Measurements from ENCODE around the gene NT5DC4.

The NT5DC4 gene

DNA sequence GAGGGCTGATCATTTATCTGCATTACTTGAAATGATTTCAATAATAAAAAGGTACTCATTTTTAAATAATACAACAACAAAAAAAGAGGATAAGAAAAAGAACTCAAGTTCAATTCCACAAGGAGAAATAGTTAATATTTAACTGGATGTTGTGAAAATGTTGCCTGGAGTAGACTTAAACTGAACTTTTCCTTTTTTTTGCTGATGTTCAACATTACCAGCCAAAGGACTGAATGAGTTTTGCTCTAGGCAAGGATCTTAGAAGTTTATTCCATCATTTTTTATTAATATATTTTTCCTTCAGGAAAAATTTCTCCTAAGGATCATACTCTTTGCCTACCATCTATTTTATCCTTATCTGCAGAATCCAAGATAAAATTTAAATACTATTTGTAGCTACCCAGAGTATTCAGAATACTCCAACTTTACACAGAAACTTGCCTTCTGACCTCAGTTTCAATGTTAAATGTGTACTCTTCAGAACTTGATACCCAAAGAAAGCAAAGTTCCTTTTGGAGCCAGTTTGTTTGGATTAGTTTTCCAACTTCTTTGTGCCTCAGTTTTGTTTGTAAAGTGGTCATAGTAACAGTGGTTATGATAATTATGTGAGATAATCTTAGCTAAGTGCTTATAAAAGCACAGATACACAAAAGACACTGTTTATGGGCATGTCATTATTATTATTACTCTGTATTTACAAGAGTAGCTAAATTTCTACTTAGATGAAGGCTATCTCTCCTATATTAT lies 30.8 kb downstream of the NT5DC4 start:
- DNase-seq (ENCODE audit: low read depth, low spot score): no peak

DNA sequence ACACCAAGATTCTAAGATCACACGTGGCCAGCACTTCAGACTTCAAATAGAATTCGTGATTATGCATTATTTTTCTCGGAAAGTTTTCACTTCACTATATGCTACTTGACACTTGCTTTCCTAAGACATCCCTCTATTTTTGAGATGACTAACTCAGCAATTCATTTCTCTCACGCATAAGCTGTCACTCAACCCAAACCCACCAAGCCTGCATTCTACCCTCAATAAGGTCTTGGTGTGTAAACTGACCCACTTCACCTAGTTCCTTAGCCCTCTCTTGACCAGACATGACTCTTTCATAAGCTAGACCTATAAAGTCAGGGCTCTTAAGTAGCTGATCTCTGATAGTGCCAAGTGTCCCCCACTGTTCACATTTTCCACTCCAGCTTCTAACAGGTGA lies 31.8 kb downstream of the NT5DC4 start:
- H3K4me3 ChIP-seq (ENCODE audit: low read depth, low read length): no peak overlapping the region
- TF ChIP-seq, protein P1, sequence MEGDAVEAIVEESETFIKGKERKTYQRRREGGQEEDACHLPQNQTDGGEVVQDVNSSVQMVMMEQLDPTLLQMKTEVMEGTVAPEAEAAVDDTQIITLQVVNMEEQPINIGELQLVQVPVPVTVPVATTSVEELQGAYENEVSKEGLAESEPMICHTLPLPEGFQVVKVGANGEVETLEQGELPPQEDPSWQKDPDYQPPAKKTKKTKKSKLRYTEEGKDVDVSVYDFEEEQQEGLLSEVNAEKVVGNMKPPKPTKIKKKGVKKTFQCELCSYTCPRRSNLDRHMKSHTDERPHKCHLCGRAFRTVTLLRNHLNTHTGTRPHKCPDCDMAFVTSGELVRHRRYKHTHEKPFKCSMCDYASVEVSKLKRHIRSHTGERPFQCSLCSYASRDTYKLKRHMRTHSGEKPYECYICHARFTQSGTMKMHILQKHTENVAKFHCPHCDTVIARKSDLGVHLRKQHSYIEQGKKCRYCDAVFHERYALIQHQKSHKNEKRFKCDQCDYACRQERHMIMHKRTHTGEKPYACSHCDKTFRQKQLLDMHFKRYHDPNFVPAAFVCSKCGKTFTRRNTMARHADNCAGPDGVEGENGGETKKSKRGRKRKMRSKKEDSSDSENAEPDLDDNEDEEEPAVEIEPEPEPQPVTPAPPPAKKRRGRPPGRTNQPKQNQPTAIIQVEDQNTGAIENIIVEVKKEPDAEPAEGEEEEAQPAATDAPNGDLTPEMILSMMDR (IDR thresholded peaks at IDR 0.05; ENCODE audit: insufficient read depth, low read length, missing control alignments): no peak
- CTCF ChIA-PET: interaction anchor here (0.7 to 17.0 kb wide), 8 partner anchors 26 to 207 kb away, joined by 3 to 688 read pairs (median 4); no protein-coding TSS in a partner anchor
- POLR2A ChIA-PET: no interaction called here
- DNase-seq (ENCODE audit: low read depth, low spot score): no peak

More for the DNA sequence above, 30.8 kb downstream of the NT5DC4 start:
- no peak overlapping the region for H3K4me3 ChIP-seq (ENCODE audit: low read depth, low read length)
- TF ChIP-seq, protein P1 (IDR thresholded peaks at IDR 0.05; ENCODE audit: insufficient read depth, low read length, missing control alignments): no peak
- CTCF ChIA-PET: interaction anchor here (0.7 to 17.0 kb wide), 7 partner anchors 9 to 208 kb away, joined by 3 to 688 read pairs (median 6); no protein-coding TSS in a partner anchor
- POLR2A ChIA-PET: no interaction called here

DNA sequence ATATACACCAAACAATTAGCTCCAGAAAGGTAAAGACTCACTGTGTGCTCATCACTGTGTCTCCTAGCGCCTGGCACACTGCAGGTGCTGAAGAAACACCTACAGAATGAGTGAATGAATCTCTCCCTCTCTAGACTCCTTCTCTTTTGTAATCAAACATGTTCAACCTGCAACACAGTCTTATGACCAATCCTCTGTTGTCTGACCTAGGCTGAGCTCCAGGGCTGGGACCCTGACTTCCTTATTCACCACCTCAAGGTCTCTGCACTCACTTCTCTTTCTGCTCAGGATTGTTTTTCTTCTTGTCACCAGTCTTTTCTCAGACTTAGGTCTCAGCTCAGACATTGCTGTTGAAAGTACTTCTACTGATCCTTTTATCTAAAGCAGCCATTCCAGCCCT lies 33.7 kb downstream of the NT5DC4 start:
- no peak for DNase-seq (ENCODE audit: low read depth, low spot score)
- ChIA-PET CTCF (interaction anchor here (1.1 to 17.0 kb wide), 4 partner anchors 31 to 205 kb away, joined by 3 to 688 read pairs (median 12); no protein-coding TSS in a partner anchor), POLR2A (no interaction called here)
- H3K4me3 ChIP-seq (ENCODE audit: low read depth, low read length): no peak overlapping the region
- TF ChIP-seq, protein P1 (IDR thresholded peaks at IDR 0.05; ENCODE audit: insufficient read depth, low read length, missing control alignments): no peak

DNA sequence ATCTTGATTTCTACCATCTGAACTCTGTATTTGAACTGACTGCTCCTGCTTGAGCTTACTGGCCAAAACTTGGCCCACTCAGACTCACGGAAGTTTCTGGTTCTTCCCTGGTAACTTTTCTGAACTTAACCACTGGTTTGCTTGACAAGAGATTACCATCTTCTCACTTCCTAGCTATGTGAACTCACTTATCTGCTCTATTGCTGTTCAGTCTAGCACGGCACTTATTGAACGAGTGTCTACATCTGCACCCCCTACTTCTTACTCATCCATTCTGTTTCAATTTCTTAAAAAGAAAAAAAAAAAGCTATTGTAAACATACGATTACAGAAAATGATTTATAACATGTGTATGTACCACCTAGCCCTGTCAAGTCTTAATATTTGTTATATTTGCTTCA lies 34.6 kb downstream of the NT5DC4 start:
- TF ChIP-seq, protein P1 (IDR thresholded peaks at IDR 0.05; ENCODE audit: insufficient read depth, low read length, missing control alignments): no peak
- DNase-seq (ENCODE audit: low read depth, low spot score): no peak
- ChIA-PET CTCF (interaction anchor here (1.1 to 17.0 kb wide), 4 partner anchors 30 to 204 kb away, joined by 3 to 688 read pairs (median 14); no protein-coding TSS in a partner anchor), POLR2A (no interaction called here)
- no peak overlapping the region for H3K4me3 ChIP-seq (ENCODE audit: low read depth, low read length)

DNA sequence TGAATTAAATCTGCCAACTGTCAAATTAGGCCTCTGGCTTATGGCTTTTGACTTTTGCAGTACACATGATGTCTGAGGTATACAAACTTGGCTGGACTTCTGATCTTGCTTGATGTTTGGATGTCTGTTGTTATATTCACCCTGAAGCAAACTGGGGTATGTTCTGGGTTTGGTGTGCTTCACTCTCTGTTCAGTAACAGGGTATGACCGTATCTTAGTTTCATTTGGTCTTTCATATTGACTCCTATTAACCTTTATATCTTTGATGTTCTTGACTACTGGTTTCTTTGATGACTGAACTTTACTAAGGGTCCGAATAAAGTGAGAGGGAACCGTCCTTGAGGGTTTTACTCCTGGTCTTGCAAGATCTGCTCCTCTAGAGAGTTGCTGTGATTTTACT lies 35.4 kb downstream of the NT5DC4 start:
- DNase-seq (ENCODE audit: low read depth, low spot score): no peak
- no peak overlapping the region for H3K4me3 ChIP-seq (ENCODE audit: low read depth, low read length)
- CTCF ChIA-PET: interaction anchor here (1.3 to 17.0 kb wide), 2 partner anchors 156 to 188 kb away, joined by 5 to 688 read pairs; no protein-coding TSS in a partner anchor
- POLR2A ChIA-PET: no interaction called here
- TF ChIP-seq, protein P1 (IDR thresholded peaks at IDR 0.05; ENCODE audit: insufficient read depth, low read length, missing control alignments): no peak

DNA sequence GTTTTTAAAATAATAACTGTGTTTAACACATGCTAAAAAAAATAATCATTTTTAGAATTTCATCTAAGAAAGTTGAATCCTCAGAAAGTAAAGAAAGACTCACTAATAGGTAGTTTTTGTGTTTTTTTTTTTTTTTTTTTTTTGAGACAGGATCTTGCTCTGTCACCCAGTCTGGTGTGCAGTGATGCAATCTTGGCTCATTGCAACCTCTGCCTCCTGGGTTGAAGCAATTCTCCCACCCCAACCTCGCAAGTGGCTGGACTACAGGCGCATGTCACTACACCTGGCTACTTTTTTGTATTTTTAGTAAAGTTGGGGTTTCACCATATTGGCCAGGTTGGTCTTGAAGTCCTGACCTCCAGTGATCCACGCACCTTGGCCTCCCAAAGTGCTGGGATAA lies 36.4 kb downstream of the NT5DC4 start:
- H3K4me3 ChIP-seq (ENCODE audit: low read depth, low read length): no peak overlapping the region
- ChIA-PET POLR2A (no interaction called here), CTCF (interaction anchor here (1.3 to 17.0 kb wide), 2 partner anchors 187 to 202 kb away, joined by 3 to 688 read pairs; no protein-coding TSS in a partner anchor)
- TF ChIP-seq, protein P1 (IDR thresholded peaks at IDR 0.05; ENCODE audit: insufficient read depth, low read length, missing control alignments): no peak
- DNase-seq (ENCODE audit: low read depth, low spot score): no peak

Data from AG04449 (cell line).